ENCODE results near the gene KAZN.

KAZN gene

DNA sequence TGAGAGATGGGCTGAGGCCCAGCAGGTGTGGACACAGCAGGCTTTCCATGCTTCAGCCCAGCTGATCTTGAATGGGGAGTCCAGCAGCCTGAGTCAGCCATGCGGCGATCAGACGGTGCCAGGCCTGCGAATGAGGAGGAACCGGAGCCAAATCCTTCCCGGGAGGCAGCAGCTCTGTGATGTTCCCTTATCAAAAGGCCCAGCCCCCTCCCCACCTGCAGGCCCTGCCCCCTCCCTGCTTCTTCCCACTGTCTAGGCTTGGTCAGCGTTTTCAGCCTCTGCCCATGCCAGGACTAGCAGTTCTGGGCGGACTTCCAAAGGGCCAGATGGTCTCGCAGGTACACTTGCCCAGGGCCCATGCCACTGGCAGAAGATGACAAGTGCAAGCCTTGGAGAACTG, 253.8 kb downstream of the KAZN start:
- Histone ChIP-seq H4K20me1 (ENCODE audit: control insufficient read depth, insufficient read depth, low read depth, low read length) (no peaks in the 10 kb centered on the region), H3K4me2 (ENCODE audit: low read length) (no peak overlapping the region), H3K27me3 (ENCODE audit: control insufficient read depth, low read length) (peaks cover 21% of the 10 kb centered on the region; the same call in 1 of the 2 replicates), H3K9me2 (replicated peaks; ENCODE audit: control insufficient read depth, low read length) (no peaks in the 10 kb centered on the region), H3K27ac (ENCODE audit: low read depth, low read length) (no peak overlapping the region), H3K36me3 (ENCODE audit: control insufficient read depth, low read length) (no peaks in the 10 kb centered on the region), H3K9me3 (ENCODE audit: control insufficient read depth, insufficient read depth, low read length) (no peaks in the 10 kb centered on the region), H3K4me1 (ENCODE audit: control insufficient read depth, low read length) (no peaks in the 10 kb centered on the region), H3K4me3 (ENCODE audit: low read length) (no peak overlapping the region), H3K79me2 (ENCODE audit: control insufficient read depth, low read length) (no peaks in the 10 kb centered on the region), H3F3A (ENCODE audit: control insufficient read depth, insufficient read depth) (no peaks in the 10 kb centered on the region)
- TF ChIP-seq, protein P1, sequence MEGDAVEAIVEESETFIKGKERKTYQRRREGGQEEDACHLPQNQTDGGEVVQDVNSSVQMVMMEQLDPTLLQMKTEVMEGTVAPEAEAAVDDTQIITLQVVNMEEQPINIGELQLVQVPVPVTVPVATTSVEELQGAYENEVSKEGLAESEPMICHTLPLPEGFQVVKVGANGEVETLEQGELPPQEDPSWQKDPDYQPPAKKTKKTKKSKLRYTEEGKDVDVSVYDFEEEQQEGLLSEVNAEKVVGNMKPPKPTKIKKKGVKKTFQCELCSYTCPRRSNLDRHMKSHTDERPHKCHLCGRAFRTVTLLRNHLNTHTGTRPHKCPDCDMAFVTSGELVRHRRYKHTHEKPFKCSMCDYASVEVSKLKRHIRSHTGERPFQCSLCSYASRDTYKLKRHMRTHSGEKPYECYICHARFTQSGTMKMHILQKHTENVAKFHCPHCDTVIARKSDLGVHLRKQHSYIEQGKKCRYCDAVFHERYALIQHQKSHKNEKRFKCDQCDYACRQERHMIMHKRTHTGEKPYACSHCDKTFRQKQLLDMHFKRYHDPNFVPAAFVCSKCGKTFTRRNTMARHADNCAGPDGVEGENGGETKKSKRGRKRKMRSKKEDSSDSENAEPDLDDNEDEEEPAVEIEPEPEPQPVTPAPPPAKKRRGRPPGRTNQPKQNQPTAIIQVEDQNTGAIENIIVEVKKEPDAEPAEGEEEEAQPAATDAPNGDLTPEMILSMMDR (IDR thresholded peaks at IDR 0.05; ENCODE audit: low read depth, low read length, poor library complexity, severe bottlenecking) = no peak
- TF ChIP-seq EZH2phosphoT487 (IDR thresholded peaks at IDR 0.05; ENCODE audit: borderline replicate concordance, low read length) = no peak

DNA sequence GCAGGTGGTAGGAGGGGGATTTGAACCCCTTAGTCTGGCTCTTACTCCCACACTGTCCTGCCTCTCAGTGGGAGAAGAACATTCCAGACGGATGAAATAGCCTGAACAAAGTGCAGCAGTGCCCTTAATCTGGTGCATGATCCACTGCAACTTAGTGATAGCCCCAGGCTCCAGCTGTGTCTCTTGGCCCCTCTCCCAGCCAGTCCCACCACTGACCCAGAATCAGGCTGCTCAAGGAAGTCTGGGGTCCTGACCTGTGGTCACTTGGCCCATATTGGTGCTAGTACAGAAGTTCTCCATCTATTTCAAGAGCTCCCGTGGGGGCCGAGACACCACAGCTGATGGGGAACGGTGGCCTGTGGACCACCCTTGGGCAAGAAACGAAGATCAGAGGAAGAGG, 255.0 kb downstream of the KAZN start:
- no peak for TF ChIP-seq EZH2phosphoT487 (IDR thresholded peaks at IDR 0.05; ENCODE audit: borderline replicate concordance, low read length)
- TF ChIP-seq, protein P1 (IDR thresholded peaks at IDR 0.05; ENCODE audit: low read depth, low read length, poor library complexity, severe bottlenecking) = no peak
- Histone ChIP-seq H3F3A (ENCODE audit: control insufficient read depth, insufficient read depth) (no peaks in the 10 kb centered on the region), H3K9me2 (replicated peaks; ENCODE audit: control insufficient read depth, low read length) (no peaks in the 10 kb centered on the region), H3K4me2 (ENCODE audit: low read length) (no peak overlapping the region), H3K4me3 (ENCODE audit: low read length) (no peak overlapping the region), H4K20me1 (ENCODE audit: control insufficient read depth, insufficient read depth, low read depth, low read length) (no peaks in the 10 kb centered on the region), H3K27ac (ENCODE audit: low read depth, low read length) (no peak overlapping the region), H3K36me3 (ENCODE audit: control insufficient read depth, low read length) (no peaks in the 10 kb centered on the region), H3K79me2 (ENCODE audit: control insufficient read depth, low read length) (no peaks in the 10 kb centered on the region), H3K27me3 (ENCODE audit: control insufficient read depth, low read length) (peaks cover 21% of the 10 kb centered on the region; the same call in 1 of the 2 replicates), H3K4me1 (ENCODE audit: control insufficient read depth, low read length) (no peaks in the 10 kb centered on the region), H3K9me3 (ENCODE audit: control insufficient read depth, insufficient read depth, low read length) (no peaks in the 10 kb centered on the region)

DNA sequence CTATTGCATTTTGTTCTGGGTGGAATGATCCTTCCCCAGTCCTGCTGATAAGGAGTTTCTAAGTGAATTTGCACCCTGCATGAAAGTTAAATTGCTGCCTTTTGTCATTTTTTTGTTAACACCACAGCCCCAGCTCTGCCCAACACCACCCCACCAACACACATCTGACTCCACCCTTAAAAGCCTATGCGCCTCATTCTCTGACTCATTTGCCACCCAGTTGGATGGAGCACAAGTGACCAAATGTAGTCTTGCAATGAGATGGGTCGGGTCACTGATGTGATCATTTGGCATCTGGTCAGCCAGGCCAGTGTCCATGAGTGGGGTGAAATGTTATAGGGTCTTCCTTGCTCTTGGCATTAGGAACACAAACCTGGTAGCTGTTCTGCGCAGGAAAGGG, 256.8 kb downstream of the KAZN start:
- Histone ChIP-seq H3K9me2 (replicated peaks; ENCODE audit: control insufficient read depth, low read length) (no peaks in the 10 kb centered on the region), H3K27me3 (ENCODE audit: control insufficient read depth, low read length) (peaks cover 21% of the 10 kb centered on the region; the same call in 1 of the 2 replicates), H3K9me3 (ENCODE audit: control insufficient read depth, insufficient read depth, low read length) (no peaks in the 10 kb centered on the region), H3K27ac (ENCODE audit: low read depth, low read length) (no peak overlapping the region), H3K4me3 (ENCODE audit: low read length) (no peak overlapping the region), H3F3A (ENCODE audit: control insufficient read depth, insufficient read depth) (no peaks in the 10 kb centered on the region), H3K36me3 (ENCODE audit: control insufficient read depth, low read length) (no peaks in the 10 kb centered on the region), H3K4me2 (ENCODE audit: low read length) (no peak overlapping the region), H4K20me1 (ENCODE audit: control insufficient read depth, insufficient read depth, low read depth, low read length) (no peaks in the 10 kb centered on the region), H3K79me2 (ENCODE audit: control insufficient read depth, low read length) (no peaks in the 10 kb centered on the region), H3K4me1 (ENCODE audit: control insufficient read depth, low read length) (no peaks in the 10 kb centered on the region)
- no peak for TF ChIP-seq EZH2phosphoT487 (IDR thresholded peaks at IDR 0.05; ENCODE audit: borderline replicate concordance, low read length)
- TF ChIP-seq, protein P1 (IDR thresholded peaks at IDR 0.05; ENCODE audit: low read depth, low read length, poor library complexity, severe bottlenecking) = no peak
